ENCODE measurements around the gene MICAL2. TPM values are rescaled to one million over a fixed set of nuclear protein-coding genes. Genes with fewer than 3 reads are reported as not detected.

The MICAL2 gene
- total RNA-seq, 1 donor from 2014 or later, result 237 TPM

DNA sequence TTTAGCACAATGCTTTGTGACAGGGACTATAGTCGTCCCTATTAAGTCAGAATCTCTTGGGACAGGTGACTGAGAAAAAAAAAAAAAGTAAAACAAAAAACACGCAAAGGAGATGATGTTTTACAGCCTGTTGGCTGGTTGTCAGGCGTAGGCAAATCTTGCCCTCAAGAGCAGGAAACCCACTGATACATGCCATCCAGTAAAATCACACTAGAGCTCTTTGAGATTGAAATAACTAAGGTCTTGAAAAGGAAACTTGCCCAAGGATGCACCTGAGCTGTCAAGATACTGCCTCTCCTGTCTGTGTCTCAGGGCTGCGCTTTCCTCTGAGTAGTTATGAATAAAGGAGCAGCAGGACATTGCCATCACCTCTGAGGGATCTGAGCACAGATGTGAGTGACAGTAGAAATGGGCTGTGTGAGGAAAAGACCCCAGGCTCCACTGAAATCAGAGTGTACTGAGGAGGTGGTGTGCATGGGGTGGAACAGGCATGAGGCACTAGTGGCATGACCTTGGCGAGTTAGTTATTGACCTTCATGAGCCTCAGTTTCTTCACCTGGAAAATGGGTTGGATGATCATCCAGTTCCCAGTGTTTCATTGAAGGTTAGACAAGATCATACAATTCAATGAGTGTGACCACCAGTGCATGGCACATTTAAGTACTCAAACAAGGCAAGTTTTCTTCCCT lies 23.3 kb downstream of the MICAL2 start:
- intact Hi-C loops (cut with DNase I), result no loop called here
- H3K36me3 ChIP-seq, result peaks cover 10 to 23% of the 10 kb centered on the region in 2 donors
- peak overlapping the region; percentile 72 to 89 for H3K27ac ChIP-seq
- H3K27me3 ChIP-seq, result no peaks in the 10 kb centered on the region
- DNase-seq (ENCODE audit: low spot score in 2 of 2), result no peak
- TF ChIP-seq, protein P1, sequence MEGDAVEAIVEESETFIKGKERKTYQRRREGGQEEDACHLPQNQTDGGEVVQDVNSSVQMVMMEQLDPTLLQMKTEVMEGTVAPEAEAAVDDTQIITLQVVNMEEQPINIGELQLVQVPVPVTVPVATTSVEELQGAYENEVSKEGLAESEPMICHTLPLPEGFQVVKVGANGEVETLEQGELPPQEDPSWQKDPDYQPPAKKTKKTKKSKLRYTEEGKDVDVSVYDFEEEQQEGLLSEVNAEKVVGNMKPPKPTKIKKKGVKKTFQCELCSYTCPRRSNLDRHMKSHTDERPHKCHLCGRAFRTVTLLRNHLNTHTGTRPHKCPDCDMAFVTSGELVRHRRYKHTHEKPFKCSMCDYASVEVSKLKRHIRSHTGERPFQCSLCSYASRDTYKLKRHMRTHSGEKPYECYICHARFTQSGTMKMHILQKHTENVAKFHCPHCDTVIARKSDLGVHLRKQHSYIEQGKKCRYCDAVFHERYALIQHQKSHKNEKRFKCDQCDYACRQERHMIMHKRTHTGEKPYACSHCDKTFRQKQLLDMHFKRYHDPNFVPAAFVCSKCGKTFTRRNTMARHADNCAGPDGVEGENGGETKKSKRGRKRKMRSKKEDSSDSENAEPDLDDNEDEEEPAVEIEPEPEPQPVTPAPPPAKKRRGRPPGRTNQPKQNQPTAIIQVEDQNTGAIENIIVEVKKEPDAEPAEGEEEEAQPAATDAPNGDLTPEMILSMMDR (IDR thresholded peaks at IDR 0.05), result no peak
- peaks cover 27 to 69% of the 10 kb centered on the region in 2 donors for H3K4me1 ChIP-seq
- no peaks in the 10 kb centered on the region for H3K9me3 ChIP-seq
- no peak overlapping the region for H3K4me3 ChIP-seq

DNA sequence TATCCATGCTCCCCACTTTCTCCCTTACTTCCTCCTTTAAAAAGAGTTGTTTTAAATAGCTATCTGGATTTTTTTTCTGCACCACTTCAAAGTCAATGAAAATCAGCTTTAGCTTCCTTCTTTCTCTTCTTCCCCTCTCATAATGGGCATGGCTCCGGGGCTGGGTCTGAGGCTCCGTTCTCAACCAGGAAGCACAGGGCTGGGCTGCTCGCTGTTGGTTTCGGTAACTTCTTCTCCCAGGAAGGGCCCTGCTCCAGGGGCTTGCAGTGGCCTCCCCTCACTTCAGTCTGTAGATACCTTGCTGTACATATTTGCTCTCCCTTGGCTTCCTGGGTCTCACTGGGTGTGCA lies 23.8 kb downstream of the MICAL2 start:
- no peak overlapping the region for H3K4me3 ChIP-seq
- H3K36me3 ChIP-seq, result peaks cover 11 to 23% of the 10 kb centered on the region in 2 donors
- TF ChIP-seq, protein P1 (IDR thresholded peaks at IDR 0.05), result no peak
- no peak for DNase-seq (ENCODE audit: low spot score in 2 of 2)
- no peaks in the 10 kb centered on the region for H3K27me3 ChIP-seq
- no peaks in the 10 kb centered on the region for H3K9me3 ChIP-seq
- H3K27ac ChIP-seq, result peak overlapping the region; percentile 72 to 89
- intact Hi-C loops (cut with DNase I), result no loop called here
- peaks cover 29 to 71% of the 10 kb centered on the region in 2 donors for H3K4me1 ChIP-seq

DNA sequence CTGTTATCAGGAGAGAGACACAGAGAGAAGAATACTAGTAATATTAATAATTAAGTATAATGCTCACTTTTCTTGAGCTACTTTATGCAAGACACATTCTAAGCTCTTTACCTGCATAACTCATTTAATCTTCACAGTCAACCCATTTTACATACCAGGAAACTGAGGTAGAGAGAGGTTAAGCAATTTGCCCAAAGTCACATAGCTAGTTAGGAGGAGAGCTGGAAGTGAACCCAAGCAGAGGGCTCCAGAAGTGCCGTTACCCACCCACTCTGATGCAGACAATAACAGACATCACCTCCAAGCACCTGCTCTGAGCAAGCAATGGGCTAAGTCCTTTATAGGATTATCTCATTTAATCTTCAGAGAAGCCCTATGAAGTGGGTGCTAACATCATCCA lies 24.8 kb downstream of the MICAL2 start:
- TF ChIP-seq, protein P1 (IDR thresholded peaks at IDR 0.05), result no peak
- H3K9me3 ChIP-seq, result no peaks in the 10 kb centered on the region
- peaks cover 9 to 24% of the 10 kb centered on the region in 2 donors for H3K36me3 ChIP-seq
- H3K4me1 ChIP-seq, result peaks cover 32 to 73% of the 10 kb centered on the region in 2 donors
- no peaks in the 10 kb centered on the region for H3K27me3 ChIP-seq
- intact Hi-C loops (cut with DNase I), result no loop called here
- no peak overlapping the region for H3K4me3 ChIP-seq
- peak overlapping the region; percentile 88 to 89 for H3K27ac ChIP-seq
- no peak for DNase-seq (ENCODE audit: low spot score in 2 of 2)

DNA sequence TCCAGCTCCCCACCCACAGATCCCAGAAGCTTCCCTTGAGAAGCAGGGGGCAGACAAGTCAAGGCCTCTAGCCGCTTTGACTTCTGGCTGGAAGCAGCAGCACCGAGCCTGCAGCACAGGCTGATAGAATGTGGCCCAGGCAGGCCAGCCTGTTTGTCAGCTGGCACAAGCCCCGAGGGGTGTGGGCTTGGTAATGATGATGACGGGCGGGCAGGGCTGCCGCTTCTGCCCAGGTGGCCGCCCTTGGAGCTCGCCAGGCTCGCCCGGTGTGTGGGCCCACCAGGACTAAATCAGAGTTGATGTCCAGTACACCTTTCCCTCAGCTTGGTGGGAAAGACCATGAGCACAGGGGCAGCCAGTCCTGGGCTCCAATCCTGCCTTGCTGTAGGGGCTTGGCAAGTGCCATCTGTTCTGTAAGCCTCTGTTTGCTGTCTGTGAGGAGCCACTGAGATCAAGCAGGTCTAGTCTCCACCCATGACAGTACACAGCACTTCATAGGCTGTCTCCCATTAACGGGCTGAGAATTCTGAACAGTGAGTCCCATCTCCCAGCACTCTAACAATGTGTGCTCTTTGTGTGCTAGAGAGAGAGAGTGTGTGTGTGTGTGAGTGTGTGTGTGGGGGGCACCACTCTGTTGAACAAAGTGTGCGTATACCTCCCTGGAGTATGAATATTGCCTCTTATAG lies 26.8 kb downstream of the MICAL2 start:
- H3K4me1 ChIP-seq, result peaks cover 34 to 82% of the 10 kb centered on the region in 2 donors
- H3K27me3 ChIP-seq, result no peaks in the 10 kb centered on the region
- H3K4me3 ChIP-seq, result peak overlapping the region in 1 of 2 donors; percentile 21
- H3K36me3 ChIP-seq, result peaks cover 9 to 19% of the 10 kb centered on the region in 2 donors
- TF ChIP-seq, protein P1 (IDR thresholded peaks at IDR 0.05), result no peak
- peak overlapping the region; percentile 88 to 89 for H3K27ac ChIP-seq
- DNase-seq (ENCODE audit: low spot score in 2 of 2), result no peak
- H3K9me3 ChIP-seq, result no peaks in the 10 kb centered on the region
- intact Hi-C loops (cut with DNase I), result loop anchor here (2.0 kb wide), 1 partner anchor 16 kb away; no protein-coding TSS in a partner anchor

DNA sequence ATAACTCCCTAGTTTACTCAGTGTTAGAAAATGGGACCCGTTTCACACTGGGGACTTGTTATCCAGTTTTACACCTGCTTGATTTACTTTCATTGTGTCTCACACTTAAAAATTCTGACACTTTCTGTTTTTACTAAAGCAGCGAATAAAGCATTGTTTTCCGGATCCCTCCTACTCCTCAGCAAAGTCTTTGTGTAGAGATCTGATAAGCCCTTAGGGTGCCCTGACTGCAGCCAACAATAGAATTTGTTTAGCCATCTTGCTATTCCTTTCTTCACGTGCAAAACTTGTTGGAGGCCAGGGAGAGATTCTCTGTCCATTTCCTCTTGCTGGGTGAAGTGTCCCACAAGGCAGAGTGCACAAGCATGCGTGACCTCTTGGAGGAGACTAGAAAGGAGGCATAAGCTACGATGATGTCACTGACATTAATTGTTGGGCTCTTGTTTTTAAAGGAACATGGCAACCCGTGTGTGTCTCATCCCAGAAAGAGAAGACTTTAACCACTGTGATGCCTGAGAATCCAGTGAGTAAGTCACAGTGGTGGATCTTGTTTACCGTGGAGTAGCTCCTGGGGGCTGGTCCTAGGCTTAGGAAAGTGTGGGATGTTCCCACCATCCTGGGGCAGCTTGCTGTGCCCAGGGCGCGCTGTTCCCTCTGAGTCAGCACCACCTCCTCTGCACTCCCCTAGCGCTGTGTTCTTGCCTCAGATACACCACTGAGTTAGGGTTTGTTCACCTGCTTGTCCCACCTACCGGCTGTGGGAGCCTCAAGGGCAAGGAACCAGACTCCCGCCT lies 27.7 kb downstream of the MICAL2 start:
- no peaks in the 10 kb centered on the region for H3K27me3 ChIP-seq
- no peaks in the 10 kb centered on the region for H3K9me3 ChIP-seq
- H3K36me3 ChIP-seq, result peaks cover 9 to 19% of the 10 kb centered on the region in 2 donors
- intact Hi-C loops (cut with DNase I), result loop anchor here (2.0 kb wide), 3 partner anchors 17 to 61 kb away; no protein-coding TSS in a partner anchor
- TF ChIP-seq, protein P1 (IDR thresholded peaks at IDR 0.05), result no peak
- peaks cover 41 to 85% of the 10 kb centered on the region in 2 donors for H3K4me1 ChIP-seq
- peak; percentile 52 to 90 for DNase-seq (ENCODE audit: low spot score in 2 of 2)
- H3K27ac ChIP-seq, result peak overlapping the region; percentile 88 to 89
- peak overlapping the region in 1 of 2 donors; percentile 16 for H3K4me3 ChIP-seq

All from ascending aorta (tissue), 2 donors.